Activated CD8-positive, alpha-beta memory T cell treated with anti-CD3 and anti-CD28 coated beads, Interleukin-2, amount 10 ng/mL, durations not matched to agents 7 days and 5 days (primary cell): ENCODE measurements around the gene RBM10. TPM values are rescaled to one million over a fixed set of nuclear protein-coding genes. Genes with fewer than 3 reads are reported as not detected.
A peak's percentile ranks its signal among the peaks of the same experiment; 100 is the strongest.

Source experiments
- ATAC-seq: fragments of 150-1000 bp; cut with Tn5 transposase; one replicate; pipeline ENCODE4 v1.10.0; 2021; ENCODE audit warnings: moderate library complexity
- CTCF ChIA-PET: fragments of 350-600 bp; sonication (Branson Sonifier 250); formaldehyde crosslinking; loops from one replicate; lab custom pipeline; 2021; ENCODE audit warnings: antibody characterized with exemption; lab: Charles Lee
- DNase-seq: peaks from one replicate; pipeline ENCODE4 v3.0.0-alpha.2; 2020
- H3K27ac Mint-ChIP-seq: one replicate; pipeline ENCODE4 v1.8.0; 2021; ENCODE audit warnings: mild to moderate bottlenecking, mixed read lengths
- H3K27me3 Mint-ChIP-seq: one replicate; pipeline ENCODE4 v1.8.0; 2021; ENCODE audit warnings: mixed read lengths
- H3K36me3 Mint-ChIP-seq: one replicate; pipeline ENCODE4 v1.8.0; 2021; ENCODE audit warnings: mild to moderate bottlenecking, mixed read lengths
- H3K4me1 Mint-ChIP-seq: one replicate; pipeline ENCODE4 v1.8.0; 2021; ENCODE audit warnings: mixed read lengths
- H3K4me3 Mint-ChIP-seq: one replicate; pipeline ENCODE4 v1.8.0; 2021; ENCODE audit warnings: mild to moderate bottlenecking, moderate library complexity, mixed read lengths
- H3K9me3 Mint-ChIP-seq: one replicate; pipeline ENCODE4 v1.8.0; 2022; ENCODE audit warnings: low read depth, mixed read lengths
- total RNA-seq, 2 experiments: library from RNA; stranded (reverse); gene quantifications; one replicate each; pipeline ENCODE4 v1.2.3, GENCODE V29; 2021

Gene RBM10
- total RNA-seq, 2 experiments from 2014 or later: 64.9 to 65.6 TPM

DNA sequence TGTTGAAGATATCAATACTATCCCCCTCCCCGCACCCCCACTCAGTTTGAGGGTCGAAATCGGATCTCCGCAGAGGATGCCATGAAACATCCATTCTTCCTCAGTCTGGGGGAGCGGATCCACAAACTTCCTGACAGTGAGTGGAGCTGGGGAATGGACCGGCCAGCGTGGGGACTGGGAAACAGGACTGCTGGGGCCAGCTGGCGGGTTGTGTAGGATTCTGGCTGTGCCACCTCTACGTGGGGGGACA lies 82.2 kb downstream of the RBM10 start:
- Mint-ChIP-seq H3K27ac (no peak overlapping the region), H3K9me3 (no peaks in the 10 kb centered on the region), H3K27me3 (no peaks in the 10 kb centered on the region), H3K4me3 (no peak overlapping the region), H3K36me3 (peaks cover 31% of the 10 kb centered on the region), H3K4me1 (peaks cover 5% of the 10 kb centered on the region)
- ATAC-seq (no peak), DNase-seq (no peak)
- CTCF ChIA-PET: no interaction called here

DNA sequence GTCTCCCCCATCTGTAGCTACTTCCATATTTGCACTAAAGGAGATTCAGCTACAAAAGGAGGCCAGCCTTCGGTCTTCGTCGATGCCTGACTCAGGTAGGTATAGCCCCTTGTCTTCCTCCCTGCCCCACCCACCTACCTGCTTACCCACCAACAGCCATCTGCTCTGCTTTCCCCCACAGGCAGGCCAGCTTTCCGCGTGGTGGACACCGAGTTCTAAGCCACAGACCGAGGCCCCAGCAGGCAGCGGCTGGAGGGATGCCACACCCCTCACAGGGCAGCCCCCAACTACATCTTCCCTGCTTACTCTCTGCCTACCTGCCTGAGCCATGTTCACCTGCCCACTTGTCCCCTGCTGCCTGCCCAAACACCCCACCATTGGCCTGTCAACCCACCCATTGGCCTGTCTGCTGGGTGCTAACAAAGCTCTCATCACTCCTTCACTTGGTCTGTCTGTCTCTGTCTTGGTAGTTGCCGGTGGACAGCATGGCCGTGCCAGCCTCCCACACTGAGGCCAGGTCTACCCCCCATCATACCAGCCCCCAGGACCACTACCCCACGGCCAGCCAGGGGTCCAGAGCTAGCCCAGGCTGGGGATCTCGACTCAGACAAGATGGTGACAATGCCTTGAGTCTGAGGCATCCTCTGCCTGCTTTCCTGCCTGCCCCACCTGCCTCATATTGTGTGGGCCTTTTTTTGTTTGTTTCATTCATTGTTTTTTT lies 83.7 kb downstream of the RBM10 start:
- Mint-ChIP-seq H3K27ac (no peak overlapping the region), H3K36me3 (peaks cover 31% of the 10 kb centered on the region), H3K4me1 (peaks cover 5% of the 10 kb centered on the region), H3K9me3 (no peaks in the 10 kb centered on the region), H3K27me3 (no peaks in the 10 kb centered on the region), H3K4me3 (no peak overlapping the region)
- no peak for DNase-seq
- CTCF ChIA-PET: no interaction called here
- no peak for ATAC-seq

DNA sequence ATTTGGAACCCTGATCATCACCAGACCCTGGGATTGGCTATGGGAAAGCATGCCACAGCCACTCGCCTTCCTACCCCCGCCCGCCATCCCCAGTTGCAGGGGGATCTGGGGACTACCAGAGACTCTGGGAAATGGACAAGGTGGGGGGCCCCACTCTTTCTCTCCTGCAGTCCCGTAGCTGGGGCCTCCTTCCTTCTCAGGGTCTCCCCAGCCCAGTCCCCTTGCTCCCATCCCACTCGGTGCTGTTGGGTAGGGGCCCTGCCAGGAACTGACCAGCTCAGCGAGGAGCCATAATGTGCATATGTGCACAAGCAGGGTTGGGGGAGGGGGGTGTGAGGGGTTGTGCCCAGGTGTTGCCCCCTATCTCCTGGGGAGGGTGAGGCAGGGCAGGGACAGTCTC lies 84.4 kb downstream of the RBM10 start:
- Mint-ChIP-seq H3K36me3 (peaks cover 31% of the 10 kb centered on the region), H3K27ac (no peak overlapping the region), H3K4me3 (no peak overlapping the region), H3K4me1 (peaks cover 5% of the 10 kb centered on the region), H3K27me3 (no peaks in the 10 kb centered on the region), H3K9me3 (no peaks in the 10 kb centered on the region)
- CTCF ChIA-PET: no interaction called here
- ATAC-seq: no peak
- no peak for DNase-seq

DNA sequence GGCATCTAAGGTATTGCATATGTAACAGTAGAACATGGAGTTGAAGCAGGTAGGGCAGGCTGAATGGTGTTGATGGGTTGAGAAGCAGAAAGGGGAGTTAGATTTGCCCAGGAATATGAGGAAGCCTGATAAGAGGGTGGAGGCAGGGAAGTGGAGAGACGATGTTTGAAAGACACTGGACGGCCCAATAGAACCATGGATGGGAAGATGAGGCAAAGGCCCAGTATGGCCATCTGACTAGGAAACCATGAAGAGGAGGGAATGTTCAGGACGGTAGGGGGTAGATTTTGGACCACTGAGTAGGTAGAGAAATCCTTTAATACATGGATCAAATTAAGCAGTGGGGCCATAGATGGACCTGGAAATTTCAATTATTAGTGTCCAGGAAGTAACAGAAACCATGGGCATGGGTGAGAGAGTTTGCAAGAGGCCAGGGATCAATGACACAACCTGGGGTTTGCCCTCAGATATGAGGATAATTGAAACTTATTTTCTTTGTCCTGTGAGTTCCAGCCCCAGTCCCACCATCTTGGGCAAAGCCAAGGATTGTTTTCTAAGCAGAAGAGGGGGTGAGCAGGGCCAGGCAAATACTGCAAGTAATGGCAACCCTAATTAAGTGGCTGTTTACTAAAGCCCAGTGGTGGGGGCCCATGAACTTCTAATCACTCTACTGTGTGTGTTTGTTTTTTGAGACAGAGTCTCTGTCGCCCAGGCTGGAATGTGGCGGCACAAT lies 85.3 kb downstream of the RBM10 start:
- H3K4me1 Mint-ChIP-seq: peaks cover 9% of the 10 kb centered on the region
- CTCF ChIA-PET: no interaction called here
- no peak overlapping the region for H3K4me3 Mint-ChIP-seq
- no peaks in the 10 kb centered on the region for H3K27me3 Mint-ChIP-seq
- H3K9me3 Mint-ChIP-seq: no peaks in the 10 kb centered on the region
- H3K36me3 Mint-ChIP-seq: peaks cover 29% of the 10 kb centered on the region
- DNase-seq: no peak
- ATAC-seq: no peak
- peak overlapping the region; percentile 54 for H3K27ac Mint-ChIP-seq

DNA sequence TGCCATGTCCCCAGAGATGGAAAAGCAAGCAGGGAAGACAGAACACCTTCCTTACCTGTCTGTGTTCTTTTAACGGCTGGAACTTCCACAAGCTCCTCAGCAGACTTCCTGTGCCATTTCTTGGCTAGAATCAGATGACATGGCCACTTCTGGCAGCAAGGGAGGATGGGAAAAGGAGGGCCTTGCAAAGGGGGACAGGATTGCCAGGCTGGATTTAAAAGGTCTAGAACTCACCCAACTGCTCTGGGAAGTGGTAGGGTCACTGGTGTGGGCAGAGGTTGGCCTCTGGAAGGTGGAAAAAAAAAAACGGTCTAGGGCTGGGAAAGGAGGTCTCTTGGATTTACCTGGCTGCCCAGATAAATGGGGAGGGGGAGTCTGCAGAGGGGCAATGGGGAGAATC lies 86.1 kb downstream of the RBM10 start:
- H3K27ac Mint-ChIP-seq: peak overlapping the region; percentile 46

DNA sequence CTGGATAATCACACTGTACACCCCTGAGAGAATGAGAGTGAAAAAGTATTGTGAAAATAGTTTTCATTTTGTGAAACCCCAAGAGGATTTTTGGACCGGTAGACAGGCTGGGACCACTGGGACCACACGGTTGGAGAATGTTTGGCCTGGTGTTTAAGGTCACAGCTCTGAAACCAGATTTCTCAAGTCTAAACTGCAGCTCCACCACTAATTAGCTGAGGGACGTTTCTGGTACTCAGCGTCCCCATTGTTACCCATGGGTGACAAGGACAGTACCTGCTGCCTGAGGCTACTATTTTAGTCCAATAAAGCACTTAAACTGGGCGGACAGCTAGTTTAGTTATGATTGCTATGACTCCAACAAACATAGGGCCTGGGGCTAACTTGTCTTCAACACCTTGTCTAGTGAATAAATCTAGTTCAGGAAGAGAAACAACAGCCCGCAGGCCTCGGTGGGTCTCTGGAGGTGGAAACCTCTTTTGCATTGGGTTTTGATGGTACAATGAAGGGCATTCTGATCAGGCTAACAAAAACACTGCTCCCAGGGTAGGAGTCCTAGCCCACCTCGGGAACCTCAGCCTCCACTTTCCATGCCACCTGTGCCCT lies 87.3 kb downstream of the RBM10 start:
- CTCF ChIA-PET: no interaction called here
- H3K36me3 Mint-ChIP-seq: peaks cover 20% of the 10 kb centered on the region
- H3K4me3 Mint-ChIP-seq: peak overlapping the region; percentile 88
- no peaks in the 10 kb centered on the region for H3K27me3 Mint-ChIP-seq
- H3K27ac Mint-ChIP-seq: peak overlapping the region; percentile 98
- H3K4me1 Mint-ChIP-seq: peaks cover 20% of the 10 kb centered on the region
- H3K9me3 Mint-ChIP-seq: no peaks in the 10 kb centered on the region
- no peak for DNase-seq
- no peak for ATAC-seq

More for the DNA sequence above, 86.1 kb downstream of the RBM10 start:
- CTCF ChIA-PET: no interaction called here
- Mint-ChIP-seq H3K4me1 (peaks cover 18% of the 10 kb centered on the region), H3K36me3 (peaks cover 26% of the 10 kb centered on the region), H3K4me3 (no peak overlapping the region), H3K27me3 (no peaks in the 10 kb centered on the region), H3K9me3 (no peaks in the 10 kb centered on the region)
- DNase-seq (no peak), ATAC-seq (no peak)

DNA sequence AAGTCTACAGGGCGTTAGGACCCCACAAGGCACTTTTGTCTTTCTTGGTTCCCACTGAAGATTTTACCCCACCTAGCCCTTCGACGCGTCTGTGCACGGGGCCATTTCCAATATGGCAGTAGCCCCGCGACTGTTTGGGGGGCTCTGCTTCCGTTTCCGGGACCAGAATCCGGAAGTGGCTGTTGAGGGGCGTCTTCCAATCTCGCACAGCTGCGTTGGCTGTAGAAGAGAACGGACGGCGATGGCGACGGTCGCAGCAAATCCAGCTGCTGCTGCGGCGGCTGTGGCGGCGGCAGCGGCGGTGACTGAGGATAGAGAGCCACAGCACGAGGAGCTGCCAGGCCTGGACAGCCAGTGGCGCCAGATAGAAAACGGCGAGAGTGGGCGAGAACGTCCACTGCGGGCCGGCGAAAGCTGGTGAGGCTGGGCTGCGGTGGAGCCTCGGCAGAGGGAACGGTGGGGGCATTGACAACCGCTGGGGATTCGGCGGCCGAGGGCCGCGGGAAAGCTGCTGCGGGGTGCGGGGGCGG lies 87.8 kb downstream of the RBM10 start, which contains the start of gene USP11:
Gene USP11, plus strand, starts transcription at position 207 of the 530 bp plus-strand sequence. Its CDS starts 35 bp downstream, at position 242.
- Mint-ChIP-seq H3K27ac (peak within 1 kb of the TSS; percentile 98), H3K36me3 (peaks cover 20% of the 10 kb centered on the region), H3K27me3 (no peaks in the 10 kb centered on the region), H3K4me3 (peak within 1 kb of the TSS; percentile 88), H3K9me3 (no peaks in the 10 kb centered on the region), H3K4me1 (peaks cover 20% of the 10 kb centered on the region)
- ATAC-seq (peak; percentile 46), DNase-seq (peak; percentile 83)
- CTCF ChIA-PET: no interaction called here

DNA sequence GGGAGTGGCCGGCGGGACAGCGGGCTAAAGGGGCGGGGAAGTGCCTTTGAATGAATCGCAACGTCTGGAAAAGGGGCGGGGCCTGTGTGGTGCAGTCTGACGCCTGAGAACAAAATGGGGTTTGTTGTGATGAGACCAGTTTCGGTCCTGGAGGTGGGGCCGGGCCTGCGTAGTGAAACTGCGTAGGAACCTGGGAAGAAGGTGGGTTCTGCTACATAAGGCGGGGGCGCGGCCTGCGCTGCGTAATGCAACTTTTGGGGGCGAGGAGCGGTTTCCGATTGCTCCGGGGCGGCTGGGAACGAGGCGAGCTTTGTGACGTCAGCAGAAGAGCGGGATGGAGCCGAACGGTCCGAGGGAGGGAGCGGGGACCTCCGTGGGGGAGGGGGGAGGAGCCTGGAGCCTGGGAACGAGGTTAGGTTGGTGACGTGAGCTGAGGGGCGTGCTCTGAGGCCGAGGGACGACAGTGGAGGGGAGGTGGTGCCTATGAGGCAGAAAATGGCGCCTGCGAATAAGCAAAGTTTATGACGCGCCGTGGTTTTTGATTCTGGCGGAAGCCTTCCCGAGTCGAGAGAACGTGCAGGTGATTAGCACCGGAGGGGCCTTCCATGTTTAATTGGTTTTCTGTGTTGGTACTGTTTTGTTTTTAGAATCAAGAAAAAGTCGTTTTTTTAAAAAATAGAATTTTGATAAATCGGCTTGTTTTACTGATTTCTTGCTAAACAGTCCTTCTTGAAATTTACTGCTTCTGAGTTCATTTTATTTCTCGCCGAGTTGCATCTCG lies 88.5 kb downstream of the RBM10 start:
- no peaks in the 10 kb centered on the region for H3K27me3 Mint-ChIP-seq
- DNase-seq (peak; percentile 97), ATAC-seq (peak; percentile 92)
- peaks cover 20% of the 10 kb centered on the region for H3K4me1 Mint-ChIP-seq
- CTCF ChIA-PET: no interaction called here
- peak overlapping the region; percentile 98 for H3K27ac Mint-ChIP-seq
- no peaks in the 10 kb centered on the region for H3K9me3 Mint-ChIP-seq
- H3K4me3 Mint-ChIP-seq: peak overlapping the region; percentile 88
- peaks cover 15% of the 10 kb centered on the region for H3K36me3 Mint-ChIP-seq

DNA sequence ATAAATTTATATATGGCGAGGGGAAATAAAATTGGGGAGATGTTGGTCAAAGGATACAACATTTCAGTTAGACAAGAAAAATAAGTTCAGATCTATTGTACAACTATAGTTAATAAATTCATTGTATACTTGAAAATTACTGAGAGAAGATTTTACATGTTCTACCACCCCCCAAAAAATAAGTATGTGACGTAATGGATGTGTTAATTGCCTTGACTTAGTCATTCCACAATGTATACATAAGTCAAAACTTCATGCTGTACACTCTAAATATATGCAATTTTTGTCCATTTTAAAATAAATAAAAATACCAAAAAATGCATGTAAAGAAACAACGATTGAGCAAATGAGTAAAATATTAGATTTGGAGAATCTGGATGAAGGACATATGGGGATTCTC lies 89.6 kb downstream of the RBM10 start:
- H3K27ac Mint-ChIP-seq: peak overlapping the region; percentile 98
- H3K36me3 Mint-ChIP-seq: peaks cover 12% of the 10 kb centered on the region
- H3K9me3 Mint-ChIP-seq: no peaks in the 10 kb centered on the region
- no peak for DNase-seq
- CTCF ChIA-PET: no interaction called here
- peak overlapping the region; percentile 88 for H3K4me3 Mint-ChIP-seq
- no peaks in the 10 kb centered on the region for H3K27me3 Mint-ChIP-seq
- peaks cover 20% of the 10 kb centered on the region for H3K4me1 Mint-ChIP-seq
- no peak for ATAC-seq

DNA sequence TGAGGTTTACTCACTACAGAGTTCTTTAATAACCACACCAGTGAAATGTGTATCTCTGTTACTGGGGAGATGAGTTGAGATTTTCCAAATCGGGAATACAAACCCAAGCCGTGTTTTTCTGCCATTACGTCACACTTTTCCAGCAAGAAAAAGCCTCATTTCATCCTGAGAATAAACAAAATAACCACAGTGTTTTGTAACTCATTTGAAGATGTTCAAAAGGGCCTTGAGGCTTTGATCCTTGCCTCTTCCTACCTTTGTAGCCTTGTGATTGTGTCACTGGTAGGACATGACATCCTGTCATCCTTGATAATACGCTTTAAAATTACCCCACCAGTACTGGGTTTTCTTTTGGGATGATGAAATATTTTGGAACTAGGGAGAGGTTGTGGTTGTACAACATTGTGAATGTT lies 90.7 kb downstream of the RBM10 start:
- H3K9me3 Mint-ChIP-seq: no peaks in the 10 kb centered on the region
- H3K36me3 Mint-ChIP-seq: peaks cover 17% of the 10 kb centered on the region
- CTCF ChIA-PET: no interaction called here
- H3K27me3 Mint-ChIP-seq: no peaks in the 10 kb centered on the region
- peak overlapping the region; percentile 25 for H3K27ac Mint-ChIP-seq
- H3K4me3 Mint-ChIP-seq: peak overlapping the region; percentile 41
- ATAC-seq (no peak), DNase-seq (no peak)
- peaks cover 18% of the 10 kb centered on the region for H3K4me1 Mint-ChIP-seq

Other genes starting within 250 kb of the RBM10 start
- gene JADE3, start 232.8 kb upstream of the RBM10 start, total RNA-seq: 1 to 10 TPM in 1 of 2 experiments, under 1 TPM in 1; 0.47 to 1.3 TPM
- gene RGN, start 66.8 kb upstream of the RBM10 start, total RNA-seq: not detected
- 10 to 100 TPM; 82.7 to 97.6 TPM for gene NDUFB11, start 519 bp upstream of the RBM10 start, total RNA-seq
- 100 to 1,000 TPM; 177 to 204 TPM for gene UBA1, start 48.6 kb downstream of the RBM10 start, total RNA-seq
- 10 to 100 TPM; 61.4 to 80.6 TPM for gene CDK16, start 73.5 kb downstream of the RBM10 start, total RNA-seq
- 10 to 100 TPM; 54.8 to 72.7 TPM for gene USP11, start 87.8 kb downstream of the RBM10 start, total RNA-seq
- under 1 TPM; 0.19 to 0.23 TPM for gene ZNF157, start 225.4 kb downstream of the RBM10 start, total RNA-seq